HAP-1 (cell line): ENCODE results near the gene HSPA4L.

Experiments used
- DNase-seq, 2 experiments: peaks; one replicate each; pipeline ENCODE4 v3.0.0-alpha.2; 2016 to 2020; ENCODE audit warnings: low spot score in 2 of 2
- H3K27me3 ChIP-seq: fragments of 250-450 bp; sonication (Bioruptor Pico); 2 replicates; pipeline ENCODE4 v1.5.1; 2020; ENCODE audit warnings: low read depth, mild to moderate bottlenecking, moderate library complexity
- H3K36me3 ChIP-seq: fragments of 250-450 bp; sonication (Bioruptor Pico); replicated peaks from 2 replicates; pipeline ENCODE4 v1.5.1; 2020; ENCODE audit warnings: mild to moderate bottlenecking
- H3K4me1 ChIP-seq: fragments of 250-450 bp; sonication (Bioruptor Pico); 2 replicates; pipeline ENCODE4 v1.5.1; 2020; ENCODE audit warnings: mild to moderate bottlenecking
- H3K4me3 ChIP-seq: fragments of 250-450 bp; sonication (Bioruptor Pico); 2 replicates; pipeline ENCODE4 v1.5.1; 2020; ENCODE audit warnings: mild to moderate bottlenecking, moderate library complexity
- H3K9me3 ChIP-seq: fragments of 250-450 bp; sonication (Bioruptor Pico); 2 replicates; pipeline ENCODE4 v1.5.1; 2020; ENCODE audit warnings: mild to moderate bottlenecking, moderate library complexity
- in situ Hi-C: fragments of 300-500 bp; cut with MboI; formaldehyde crosslinking; loops from 3 replicates; pipeline ENCODE4 v1.14.3; 2020; ENCODE audit warnings: low sequenced_read_pairs, inconsistent platforms, mixed read lengths

Gene HSPA4L

GRCh38 chr4:127776620-127777019 is 5.5 kb upstream of the HSPA4L start:
- Histone ChIP-seq H3K9me3 (no peaks in the 10 kb centered on the region), H3K4me1 (peaks cover 19% of the 10 kb centered on the region), H3K36me3 (no peaks in the 10 kb centered on the region), H3K4me3 (no peak overlapping the region), H3K27me3 (no peaks in the 10 kb centered on the region)
- DNase-seq = peak; percentile 38 to 40
- in situ Hi-C loops = no loop called here

DNA sequence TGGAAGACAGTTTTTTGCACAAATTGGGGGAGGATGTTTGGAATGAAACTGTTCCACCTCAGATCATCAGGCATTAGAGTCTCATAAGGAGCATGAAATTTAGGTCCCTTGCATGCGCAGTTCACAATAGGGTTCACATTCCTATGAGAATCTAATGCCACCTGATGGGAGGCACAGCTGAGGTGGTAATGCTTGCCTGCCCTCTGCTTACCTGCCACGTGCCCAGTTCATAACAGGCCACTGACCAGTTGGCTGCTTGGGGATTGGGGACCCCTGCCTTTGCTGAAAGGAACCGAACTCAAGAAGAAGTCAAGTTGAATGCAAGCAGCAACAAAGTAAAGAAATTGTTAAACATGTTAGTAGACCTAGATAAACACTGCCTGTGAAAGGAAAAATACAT is 4.6 kb upstream of the HSPA4L start:
- no peak for DNase-seq
- Histone ChIP-seq H3K27me3 (no peaks in the 10 kb centered on the region), H3K9me3 (no peaks in the 10 kb centered on the region), H3K36me3 (no peaks in the 10 kb centered on the region), H3K4me3 (no peak overlapping the region), H3K4me1 (peaks cover 21% of the 10 kb centered on the region)
- in situ Hi-C loops = no loop called here

DNA sequence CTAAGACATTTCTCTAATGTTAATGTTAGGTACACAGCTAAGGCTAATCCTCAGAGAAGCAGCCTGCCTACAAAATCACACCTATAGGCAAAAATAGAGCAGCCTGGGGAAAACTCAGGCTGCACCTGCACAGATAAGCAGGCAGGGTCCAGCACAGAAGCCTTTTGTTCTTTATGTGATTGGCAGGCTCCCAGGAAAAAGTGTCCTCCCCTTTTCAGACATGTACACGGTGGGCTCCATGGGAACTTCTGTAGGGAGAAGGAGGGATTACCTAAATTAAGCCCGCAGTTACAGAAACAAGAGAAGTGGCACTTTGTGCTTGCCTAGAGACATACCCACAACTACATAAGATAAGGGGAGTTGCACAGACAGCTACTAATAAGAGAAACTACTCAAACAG is 4.0 kb upstream of the HSPA4L start:
- in situ Hi-C loops = no loop called here

DNA sequence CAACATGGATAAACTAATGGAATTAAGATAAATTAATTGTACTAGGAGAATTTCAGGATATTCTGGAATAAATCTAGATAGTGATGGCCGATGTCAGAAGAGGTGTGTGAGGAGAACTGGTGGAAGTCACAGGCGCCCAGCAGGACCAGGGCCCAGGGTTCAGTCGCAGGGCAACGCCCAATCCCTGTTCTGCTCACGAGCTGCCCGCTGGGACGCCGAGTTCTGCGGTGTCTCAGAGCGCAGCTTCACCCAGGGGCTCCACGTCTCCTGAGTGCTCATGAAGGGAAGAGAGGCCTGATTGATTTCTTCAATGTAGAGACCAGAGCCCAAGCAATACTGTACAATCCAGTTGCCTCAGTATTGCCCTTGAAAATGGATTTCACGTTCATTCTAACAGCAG is 1.5 kb upstream of the HSPA4L start:
- H3K4me1 ChIP-seq = peaks cover 30% of the 10 kb centered on the region

More for the DNA sequence above, 4.0 kb upstream of the HSPA4L start:
- Histone ChIP-seq H3K36me3 (no peaks in the 10 kb centered on the region), H3K4me3 (no peak overlapping the region), H3K9me3 (no peaks in the 10 kb centered on the region), H3K4me1 (peaks cover 21% of the 10 kb centered on the region), H3K27me3 (no peaks in the 10 kb centered on the region)
- DNase-seq = peak in 1 of 2 experiments; percentile 51

GRCh38 chr4:127781300-127782024 is 660 bp upstream of the HSPA4L start:
- Histone ChIP-seq H3K27me3 (no peaks in the 10 kb centered on the region), H3K4me1 (peaks cover 27% of the 10 kb centered on the region), H3K4me3 (peak overlapping the region; percentile 75), H3K36me3 (no peaks in the 10 kb centered on the region), H3K9me3 (no peaks in the 10 kb centered on the region)
- in situ Hi-C loops = no loop called here
- DNase-seq = no peak

More for the DNA sequence above, 1.5 kb upstream of the HSPA4L start:
- no peaks in the 10 kb centered on the region for H3K27me3 ChIP-seq
- in situ Hi-C loops = no loop called here
- H3K36me3 ChIP-seq = no peaks in the 10 kb centered on the region
- no peaks in the 10 kb centered on the region for H3K9me3 ChIP-seq
- DNase-seq = no peak
- no peak overlapping the region for H3K4me3 ChIP-seq

DNA sequence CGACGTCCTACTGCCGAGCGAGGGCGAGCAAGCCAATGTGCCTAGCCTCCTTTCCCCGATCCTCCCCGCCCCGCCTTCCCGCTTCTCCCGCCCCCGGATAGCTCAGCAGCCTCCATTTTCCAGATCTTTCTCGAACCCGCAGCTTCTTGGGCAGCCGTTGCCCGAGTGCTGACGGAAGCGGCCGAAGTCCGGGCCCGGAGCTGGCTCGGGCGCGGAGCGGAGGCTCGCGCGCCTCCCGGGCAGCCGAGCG is 172 bp upstream of the HSPA4L start:
- H3K27me3 ChIP-seq = no peaks in the 10 kb centered on the region
- peak overlapping the region; percentile 75 for H3K4me3 ChIP-seq
- H3K36me3 ChIP-seq = no peaks in the 10 kb centered on the region
- peaks cover 22% of the 10 kb centered on the region for H3K4me1 ChIP-seq
- H3K9me3 ChIP-seq = no peaks in the 10 kb centered on the region
- peak in 1 of 2 experiments; percentile 90 for DNase-seq
- in situ Hi-C loops = no loop called here

- peak overlapping the region; percentile 75 for H3K4me3 ChIP-seq
- in situ Hi-C loops = no loop called here
- H3K36me3 ChIP-seq = no peaks in the 10 kb centered on the region
- peaks cover 13% of the 10 kb centered on the region; the same call in 1 of the 2 replicates for H3K4me1 ChIP-seq
- no peaks in the 10 kb centered on the region for H3K27me3 ChIP-seq
- H3K9me3 ChIP-seq = no peaks in the 10 kb centered on the region
- peak; percentile 79 to 88 for DNase-seq
Measured at GRCh38 chr4:127783026-127783769, 1.1 kb downstream of the HSPA4L start.

- no peaks in the 10 kb centered on the region for H3K9me3 ChIP-seq
- no peaks in the 10 kb centered on the region for H3K27me3 ChIP-seq
- in situ Hi-C loops = no loop called here
- no peaks in the 10 kb centered on the region for H3K36me3 ChIP-seq
- peak in 1 of 2 experiments; percentile 52 for DNase-seq
- peaks cover 13% of the 10 kb centered on the region; the same call in 1 of the 2 replicates for H3K4me1 ChIP-seq
- peak overlapping the region; percentile 75 for H3K4me3 ChIP-seq
Measured at GRCh38 chr4:127783955-127784770, 2.0 kb downstream of the HSPA4L start.

DNA sequence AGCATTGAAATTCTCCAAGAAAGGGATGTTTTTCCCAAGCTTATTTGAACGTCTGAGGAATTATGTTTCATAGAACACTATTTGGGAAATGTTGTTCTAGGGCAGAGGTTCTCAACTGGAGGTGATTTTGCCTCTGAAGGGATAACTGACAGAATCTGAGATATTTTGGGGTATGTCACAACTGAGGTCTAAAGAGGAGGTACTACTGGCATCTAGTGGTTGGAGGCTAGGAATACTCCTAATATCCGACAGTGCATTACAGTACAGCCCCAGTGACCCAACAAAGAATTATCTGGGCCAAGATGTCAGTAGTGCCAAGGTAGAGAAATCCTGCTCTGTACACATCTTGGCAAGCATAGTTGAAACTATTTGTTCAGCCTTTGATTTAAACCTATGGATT is 6.4 kb downstream of the HSPA4L start:
- Histone ChIP-seq H3K9me3 (no peaks in the 10 kb centered on the region), H3K36me3 (no peaks in the 10 kb centered on the region), H3K4me3 (no peak overlapping the region), H3K4me1 (peaks cover 8% of the 10 kb centered on the region; the same call in 1 of the 2 replicates), H3K27me3 (no peaks in the 10 kb centered on the region)
- DNase-seq = no peak
- in situ Hi-C loops = no loop called here

GRCh38 chr4:127791391-127791790 is 9.3 kb downstream of the HSPA4L start:
- no peak for DNase-seq
- in situ Hi-C loops = no loop called here
- Histone ChIP-seq H3K4me3 (no peak overlapping the region), H3K36me3 (peaks cover 5% of the 10 kb centered on the region; the same call in 1 of the 2 replicates), H3K4me1 (no peaks in the 10 kb centered on the region), H3K9me3 (no peaks in the 10 kb centered on the region), H3K27me3 (no peaks in the 10 kb centered on the region)

DNA sequence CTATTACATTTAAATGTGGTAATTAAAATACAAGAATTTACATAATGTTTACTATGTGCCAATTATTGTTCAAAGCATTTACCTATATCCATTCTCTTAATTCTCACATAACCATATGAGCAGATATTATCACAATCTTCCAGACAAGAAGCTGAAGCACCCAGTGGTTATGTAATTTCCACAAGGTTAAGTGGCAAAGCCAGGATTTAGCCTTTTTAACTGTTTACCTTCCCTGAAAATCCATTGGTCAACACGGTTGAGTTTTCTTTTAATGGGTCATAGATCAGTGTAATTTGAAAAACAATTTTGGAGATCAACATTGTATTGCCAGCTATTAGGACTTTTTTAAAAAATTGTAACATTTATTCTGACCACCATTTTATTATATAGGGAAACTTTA is 11.4 kb downstream of the HSPA4L start:
- H3K27me3 ChIP-seq = no peaks in the 10 kb centered on the region

DNA sequence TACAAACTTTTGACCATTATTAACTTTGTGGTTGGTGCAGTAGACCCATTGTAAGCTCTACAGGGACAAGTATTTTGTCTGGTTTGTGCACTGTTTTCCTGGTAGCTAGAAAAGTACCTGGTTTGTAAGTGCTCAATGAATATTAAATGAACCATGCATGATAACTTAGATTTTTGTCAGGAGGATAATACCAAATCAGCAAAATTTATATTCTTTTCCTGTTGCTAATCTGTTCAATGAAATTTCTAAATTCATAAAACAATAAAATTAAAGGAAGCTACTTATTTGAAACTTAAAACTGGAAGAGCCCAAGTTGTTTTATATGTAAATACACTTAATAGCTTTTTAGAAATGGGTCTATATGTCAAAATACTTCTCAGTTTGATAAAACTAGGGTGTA is 17.6 kb downstream of the HSPA4L start:
- H3K4me1 ChIP-seq = no peaks in the 10 kb centered on the region
- no peak for DNase-seq
- H3K36me3 ChIP-seq = peaks cover 43% of the 10 kb centered on the region
- H3K4me3 ChIP-seq = no peak overlapping the region
- in situ Hi-C loops = no loop called here
- H3K9me3 ChIP-seq = no peaks in the 10 kb centered on the region
- H3K27me3 ChIP-seq = no peaks in the 10 kb centered on the region

More for the DNA sequence above, 11.4 kb downstream of the HSPA4L start:
- Histone ChIP-seq H3K4me1 (no peaks in the 10 kb centered on the region), H3K9me3 (no peaks in the 10 kb centered on the region), H3K4me3 (no peak overlapping the region), H3K36me3 (peaks cover 11% of the 10 kb centered on the region)
- DNase-seq = no peak
- in situ Hi-C loops = no loop called here

- H3K9me3 ChIP-seq = no peaks in the 10 kb centered on the region
- no peaks in the 10 kb centered on the region for H3K27me3 ChIP-seq
- no peak for DNase-seq
- H3K4me1 ChIP-seq = no peaks in the 10 kb centered on the region
- in situ Hi-C loops = no loop called here
- no peak overlapping the region for H3K4me3 ChIP-seq
- H3K36me3 ChIP-seq = peaks cover 53% of the 10 kb centered on the region
Measured at GRCh38 chr4:127809173-127809800, 27.2 kb downstream of the HSPA4L start.
